T-helper 9 cell (primary cell): ENCODE measurements around the gene CNTN4.
"Not testable (repeated sequence)": the region's sequence is repeated elsewhere in the genome, so short reads cannot be mapped to it uniquely, and the experiment has no call there.

ENCODE experiments used
- DNase-seq: peaks from one replicate; pipeline ENCODE4 v3.0.0-alpha.2; 2020
- total RNA-seq, 2 donors: gene quantifications; one replicate each; lab custom pipeline; 2026; lab: John Stamatoyannopoulos, UW

The CNTN4 gene
- 0 to 0.07 reads per million in 2 donors for total RNA-seq

DNA sequence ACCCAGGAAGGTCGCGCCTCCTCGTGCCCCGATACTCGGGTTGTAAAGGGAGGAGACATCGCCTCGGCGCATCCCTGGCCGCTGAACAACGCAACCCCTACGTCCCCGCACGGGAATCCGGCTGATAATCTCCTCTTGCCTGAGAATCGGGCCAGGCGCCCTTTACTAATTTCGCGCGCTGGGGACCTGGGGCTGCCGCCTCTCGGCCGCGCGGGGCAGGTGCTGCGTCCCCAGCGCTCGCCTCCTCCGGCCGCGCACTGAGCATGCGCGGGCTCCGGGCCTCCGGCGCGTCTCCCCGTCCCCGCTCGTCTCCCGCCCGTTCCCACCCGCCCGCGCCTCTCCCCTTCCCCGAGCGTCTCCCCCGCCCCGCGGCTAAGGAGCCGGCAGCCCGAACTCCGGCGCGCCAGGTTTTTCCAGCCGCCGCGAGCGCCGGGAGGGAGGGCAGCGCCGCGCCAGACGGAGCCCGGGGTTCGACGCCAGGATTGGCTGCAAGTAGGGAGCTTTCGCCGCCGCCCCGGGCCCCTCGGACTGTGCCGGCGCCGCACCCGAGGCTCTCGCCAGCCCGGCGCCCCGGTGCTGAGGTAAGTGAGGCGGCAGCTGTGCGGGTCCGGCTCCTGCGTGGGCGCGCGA lies at the start of gene CNTN4:
Gene CNTN4 (plus strand): TSS at position 469 of the 630 bp plus-strand sequence.
- DNase-seq: no peak

DNA sequence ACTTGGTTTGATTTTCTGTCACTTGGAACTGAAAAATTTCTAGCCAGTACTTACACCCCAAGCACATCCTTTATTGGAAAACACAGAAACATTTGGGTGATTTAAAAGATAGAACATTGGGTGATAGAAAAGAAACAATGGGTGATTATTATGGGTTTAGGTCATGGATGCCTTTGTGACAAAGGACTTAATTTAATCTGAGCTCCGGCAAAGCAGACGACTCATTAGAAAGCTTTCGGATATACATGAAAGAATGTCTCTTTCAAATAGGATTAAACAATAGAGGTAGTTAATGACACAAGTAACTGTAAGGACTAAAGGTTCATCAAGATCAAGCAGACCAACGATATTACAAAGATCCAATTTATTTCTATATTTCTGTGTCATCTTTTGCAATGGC lies 37.3 kb upstream of the CNTN4 start:
- DNase-seq: no peak

DNA sequence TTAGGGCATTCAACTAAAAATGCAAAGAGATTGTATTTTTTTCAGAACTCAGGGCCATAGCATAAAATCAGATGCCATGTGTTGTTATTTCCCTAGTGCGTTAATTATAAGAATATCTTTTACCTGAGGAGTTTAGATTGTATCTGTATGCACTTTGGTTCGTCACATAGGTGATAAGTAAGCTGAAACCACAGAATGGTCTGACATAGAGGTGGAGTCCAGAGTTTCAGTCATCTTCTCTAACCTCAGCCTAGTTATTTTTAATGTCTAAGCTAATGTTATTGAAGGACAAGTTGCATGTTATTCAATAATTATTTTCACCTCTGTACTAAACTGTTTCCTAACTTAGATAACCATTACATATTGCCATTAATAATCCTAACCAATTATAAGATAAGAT lies 27.1 kb upstream of the CNTN4 start:
- DNase-seq: no peak

DNA sequence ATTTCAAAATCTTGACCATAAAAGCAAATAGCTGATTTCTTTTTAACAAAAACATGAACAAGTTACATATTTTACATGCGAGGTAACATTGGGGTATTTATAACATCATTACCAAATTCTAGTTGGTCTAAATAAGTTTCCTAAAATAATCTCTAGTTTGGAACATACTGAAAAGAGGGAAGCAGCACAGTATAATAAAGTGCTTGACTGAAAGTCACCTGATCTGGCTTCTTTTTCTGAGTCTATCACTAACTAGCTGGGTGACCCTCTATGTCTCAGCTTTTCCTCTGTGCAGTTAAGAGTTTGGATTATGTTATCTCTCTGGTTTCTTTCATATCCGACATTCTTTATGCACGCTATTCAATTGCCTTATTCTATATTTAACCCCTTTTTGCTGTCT lies 19.8 kb upstream of the CNTN4 start:
- DNase-seq: no peak

DNA sequence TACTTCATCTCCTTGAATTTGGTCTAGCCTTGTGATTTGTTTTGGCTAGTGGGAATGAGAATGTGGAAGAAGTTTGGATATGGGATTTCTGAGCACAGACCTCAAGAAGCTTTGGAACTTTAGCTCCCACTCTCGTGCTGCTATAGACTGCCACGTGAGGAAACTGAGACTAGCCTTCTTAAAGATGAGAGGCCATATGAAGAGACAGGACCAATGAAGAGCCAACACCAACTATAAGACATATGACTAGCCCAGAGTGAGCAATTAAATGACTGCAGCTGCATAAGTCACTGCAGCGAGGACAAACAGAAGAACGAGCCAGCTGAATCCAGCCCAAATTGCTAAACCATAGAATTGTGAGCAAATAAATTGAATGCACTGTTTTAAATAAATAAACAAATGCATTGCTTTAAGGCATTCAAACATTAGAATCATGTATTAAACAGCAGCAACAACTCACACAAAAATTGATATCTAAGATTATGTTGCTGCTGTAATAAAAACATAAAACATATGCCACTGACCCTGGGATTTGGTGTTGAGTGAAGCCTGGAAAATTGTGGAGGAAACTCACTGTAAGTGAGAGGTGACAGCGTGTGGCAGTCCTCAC lies 15.7 kb upstream of the CNTN4 start:
- no peak for DNase-seq

DNA sequence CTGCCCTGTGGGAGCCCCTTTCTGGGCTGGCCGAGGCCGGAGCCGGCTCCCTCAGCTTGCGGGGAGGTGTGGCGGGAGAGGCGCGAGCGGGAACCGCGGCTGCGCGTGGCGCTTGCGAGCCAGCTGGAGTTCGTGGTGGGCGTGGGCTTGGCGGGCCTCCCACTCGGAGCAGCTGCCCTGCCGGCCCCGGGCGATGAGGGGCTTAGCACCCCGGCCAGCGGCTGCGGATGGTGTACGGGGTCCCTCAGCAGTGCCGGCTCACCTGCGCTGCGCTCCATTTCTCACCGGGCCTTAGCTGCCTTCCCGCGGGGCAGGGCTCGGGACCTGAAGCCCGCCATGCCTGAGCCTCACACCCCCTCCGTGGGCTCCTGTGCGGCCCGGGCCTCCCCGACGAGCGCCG lies 15.1 kb upstream of the CNTN4 start:
- not testable (repeated sequence) for DNase-seq

DNA sequence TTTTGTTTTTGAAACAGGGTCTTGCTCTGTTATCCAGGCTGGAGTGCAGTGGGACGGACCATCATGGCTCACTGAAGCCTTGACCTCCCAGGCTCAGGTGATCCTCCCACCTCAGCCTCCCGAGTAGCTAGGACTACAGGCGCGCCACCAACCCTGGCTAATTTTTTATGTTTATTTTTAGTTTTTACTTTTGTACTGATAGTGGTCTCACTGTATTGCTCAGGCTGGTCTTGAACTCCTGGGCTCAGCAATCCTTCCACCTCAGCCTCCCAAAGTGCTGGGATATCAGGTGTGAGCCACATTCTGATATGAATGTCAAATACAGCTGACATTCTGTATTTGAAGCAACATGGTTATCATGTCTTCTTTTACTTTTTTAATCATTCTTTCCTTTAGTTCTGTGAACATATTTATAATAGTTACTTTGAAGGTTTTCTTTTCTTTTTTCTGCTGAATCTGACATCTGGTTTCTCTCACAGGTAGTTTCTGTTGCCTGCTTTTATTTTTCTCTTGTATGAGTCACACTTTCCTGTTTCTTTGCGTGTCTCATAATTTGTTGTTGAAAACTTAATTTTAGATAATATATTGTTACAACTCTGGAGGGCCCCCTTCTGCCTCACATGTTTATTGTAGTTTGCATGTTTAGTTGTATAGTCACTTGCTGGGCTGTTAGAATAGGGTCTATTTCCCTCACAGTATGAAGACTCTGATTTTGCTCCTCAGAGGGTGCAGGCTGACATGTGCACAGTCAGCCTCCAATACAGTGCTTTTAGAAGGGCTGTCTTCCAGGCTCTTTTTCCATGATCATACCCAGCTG lies 8.4 kb upstream of the CNTN4 start:
- no peak for DNase-seq

DNA sequence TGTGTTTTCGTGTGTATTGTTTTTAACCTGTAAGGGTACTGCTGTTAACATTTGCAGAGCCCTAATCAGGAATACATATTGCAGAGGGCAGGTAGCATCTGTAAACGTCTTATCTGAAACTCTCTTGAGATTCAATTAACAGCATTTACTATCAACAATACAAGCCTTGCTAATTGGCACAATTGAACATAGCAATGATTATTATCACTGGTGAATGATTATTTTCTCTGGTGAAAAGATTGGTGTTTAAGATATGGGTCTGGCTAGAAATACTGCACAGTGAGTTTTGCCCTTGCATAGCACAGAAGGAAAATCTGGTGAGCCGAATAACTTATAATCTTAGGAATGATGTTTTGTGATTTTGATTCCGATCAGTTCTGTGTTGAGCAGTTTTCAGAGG lies 5.9 kb upstream of the CNTN4 start:
- no peak for DNase-seq

DNA sequence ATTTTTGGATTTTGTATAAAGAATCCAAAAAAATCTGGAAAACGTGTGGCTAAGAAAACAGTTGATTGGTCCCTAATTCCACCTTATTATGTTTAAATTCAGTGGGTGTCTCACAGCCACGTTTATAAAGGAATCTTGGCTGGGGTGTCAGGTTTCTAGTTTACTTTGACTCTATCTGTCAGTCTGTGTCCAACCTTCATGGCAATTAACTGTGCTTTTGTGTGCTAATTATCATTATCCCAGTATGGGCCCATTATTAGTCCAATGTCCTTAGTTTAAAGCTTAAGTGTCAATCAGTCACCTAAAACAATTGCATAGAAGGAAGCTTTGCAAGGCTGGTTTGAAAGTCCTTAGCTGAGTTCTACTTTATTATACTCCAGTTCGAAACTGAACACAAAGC lies 3.7 kb upstream of the CNTN4 start:
- DNase-seq: no peak

DNA sequence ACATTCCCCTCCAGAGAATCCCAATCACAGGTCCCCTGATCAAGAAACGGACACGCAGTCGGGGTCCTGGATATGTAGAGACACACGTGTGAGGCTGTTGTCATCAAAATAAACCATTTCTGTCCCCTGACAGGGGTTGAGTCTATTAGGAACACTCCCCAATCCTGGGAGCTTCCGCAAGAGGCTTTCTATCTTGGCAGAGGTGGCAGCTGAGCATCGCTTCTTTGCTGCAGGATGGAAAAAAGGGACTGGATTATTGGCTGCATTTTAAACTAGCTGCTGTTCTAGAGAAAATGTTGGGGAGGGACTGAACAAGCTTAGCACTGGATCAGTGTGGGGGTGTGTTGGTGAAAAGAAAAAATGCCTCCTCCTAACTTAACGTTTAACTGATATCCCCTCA lies 2.5 kb upstream of the CNTN4 start:
- no peak for DNase-seq

DNA sequence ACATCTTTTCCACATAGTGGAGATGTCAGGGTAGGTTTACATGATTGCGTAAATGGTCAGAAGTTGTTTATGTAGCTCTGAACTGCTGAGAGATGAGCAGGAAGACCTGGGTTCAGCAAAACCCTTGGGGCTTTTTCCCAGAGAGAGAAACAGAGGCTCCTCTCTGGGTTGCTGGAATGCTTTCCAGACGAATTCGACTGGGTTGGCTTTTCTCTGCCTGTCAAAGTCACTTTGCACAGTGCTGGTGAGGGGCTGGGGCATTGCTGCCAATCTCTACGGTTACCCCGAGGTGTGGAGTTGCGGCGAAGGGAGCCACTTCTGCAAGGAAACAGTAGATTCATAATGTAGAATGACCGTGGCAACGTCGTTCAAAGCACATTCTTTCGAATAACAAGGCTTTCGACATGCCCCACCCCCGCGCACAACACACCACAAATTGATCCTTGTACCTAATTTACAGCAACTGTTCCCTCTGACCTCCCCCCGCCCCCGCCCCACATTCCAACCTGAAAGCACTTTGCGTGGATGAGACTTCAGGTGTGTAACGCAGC lies 950 bp upstream of the CNTN4 start:
- DNase-seq: no peak

DNA sequence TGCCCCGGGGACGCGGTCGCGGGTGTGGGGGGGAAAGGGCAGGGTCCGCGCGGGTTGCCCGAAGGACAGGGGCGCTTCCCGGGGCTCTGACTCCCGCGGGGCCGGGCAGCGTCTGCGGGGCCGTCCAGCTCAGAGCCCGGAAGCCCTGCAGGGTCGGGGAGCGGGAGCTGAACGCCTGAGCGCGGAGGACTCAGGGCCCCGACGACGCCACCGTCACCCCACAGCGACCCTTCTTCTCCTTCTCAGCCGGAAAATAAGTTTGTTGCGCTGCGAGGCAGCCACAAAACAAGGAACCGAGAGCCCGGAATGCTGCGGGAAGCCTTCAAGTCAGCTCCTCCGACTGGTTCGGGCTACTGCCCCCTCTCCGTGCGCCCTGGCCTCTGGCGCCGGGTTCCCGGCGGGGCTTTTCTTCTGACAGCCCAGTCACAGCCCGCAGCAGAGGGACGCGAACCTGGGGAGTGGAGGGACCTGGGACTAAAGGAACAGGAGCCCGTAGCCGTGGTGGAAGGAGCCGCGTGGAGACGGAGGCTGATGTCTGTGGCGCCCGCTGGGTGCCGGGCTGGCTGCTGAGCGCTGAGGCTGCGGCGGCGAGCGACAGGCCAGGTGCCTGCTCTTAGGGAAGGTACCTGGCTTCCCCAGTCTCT lies 484 bp downstream of the CNTN4 start:
- DNase-seq: no peak

DNA sequence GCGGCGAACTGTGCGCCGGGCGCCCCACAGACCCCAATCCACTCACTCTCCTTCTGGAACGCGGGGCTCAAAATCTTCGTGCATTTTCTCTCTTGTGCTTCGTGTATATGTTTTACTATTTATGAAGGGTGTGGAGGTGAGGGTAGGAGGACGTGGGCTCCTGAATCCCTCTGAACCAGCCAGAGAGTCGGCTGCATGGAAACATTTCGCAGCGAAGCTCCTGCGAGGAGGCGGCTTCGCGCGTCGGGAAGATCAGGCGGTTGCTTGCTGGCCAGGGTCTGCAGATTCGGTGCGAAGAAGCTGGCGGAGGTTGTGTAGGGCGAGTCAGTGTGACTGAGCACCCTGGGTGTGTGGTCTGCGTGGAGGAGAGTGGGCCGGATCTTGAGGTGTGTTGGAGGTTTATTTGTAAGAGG lies 1.1 kb downstream of the CNTN4 start:
- no peak for DNase-seq

DNA sequence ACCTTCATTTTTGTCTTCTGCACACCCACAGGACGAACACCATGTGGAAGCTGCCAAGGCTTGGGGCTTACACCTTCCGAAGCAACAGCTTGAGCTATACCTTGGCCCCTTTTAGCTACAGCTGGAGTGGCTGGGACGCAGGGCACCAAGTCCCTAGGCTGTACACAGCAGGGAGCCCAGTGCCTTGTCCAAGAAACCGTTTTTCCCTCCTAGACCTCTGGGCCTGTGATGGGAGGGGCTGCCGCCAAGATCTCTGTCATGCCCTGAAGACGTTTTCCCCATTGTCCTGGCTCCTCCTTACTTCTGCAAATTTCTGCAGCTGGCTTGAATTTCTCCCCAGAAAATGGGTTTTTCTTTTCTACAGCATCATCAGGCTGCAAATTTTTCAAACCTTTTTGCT lies 7.8 kb downstream of the CNTN4 start:
- DNase-seq: no peak

DNA sequence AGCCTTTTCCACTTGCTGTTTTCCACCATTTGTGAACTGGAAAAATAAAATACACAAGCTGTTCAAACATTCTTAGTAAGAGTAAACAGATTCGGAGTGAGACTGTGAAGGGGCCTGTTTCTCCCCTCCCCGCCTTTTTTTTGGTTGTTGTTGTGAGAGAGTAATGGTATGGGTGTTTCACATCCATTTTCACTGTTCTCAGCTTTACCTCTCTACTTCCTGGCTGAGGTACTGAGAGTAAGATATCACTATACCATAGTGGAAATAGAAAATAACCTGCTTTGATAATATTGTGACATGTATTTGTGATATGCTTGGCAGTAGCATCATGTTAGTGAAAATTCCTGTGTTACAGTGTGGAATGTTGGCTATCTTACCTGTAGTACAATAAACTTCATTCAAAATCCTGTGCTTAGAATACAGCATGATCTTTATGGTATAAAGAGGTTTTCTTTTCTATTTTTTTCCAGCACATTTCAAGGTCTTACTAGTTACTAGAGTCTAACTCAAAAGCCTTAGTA lies 12.0 kb downstream of the CNTN4 start:
- no peak for DNase-seq

DNA sequence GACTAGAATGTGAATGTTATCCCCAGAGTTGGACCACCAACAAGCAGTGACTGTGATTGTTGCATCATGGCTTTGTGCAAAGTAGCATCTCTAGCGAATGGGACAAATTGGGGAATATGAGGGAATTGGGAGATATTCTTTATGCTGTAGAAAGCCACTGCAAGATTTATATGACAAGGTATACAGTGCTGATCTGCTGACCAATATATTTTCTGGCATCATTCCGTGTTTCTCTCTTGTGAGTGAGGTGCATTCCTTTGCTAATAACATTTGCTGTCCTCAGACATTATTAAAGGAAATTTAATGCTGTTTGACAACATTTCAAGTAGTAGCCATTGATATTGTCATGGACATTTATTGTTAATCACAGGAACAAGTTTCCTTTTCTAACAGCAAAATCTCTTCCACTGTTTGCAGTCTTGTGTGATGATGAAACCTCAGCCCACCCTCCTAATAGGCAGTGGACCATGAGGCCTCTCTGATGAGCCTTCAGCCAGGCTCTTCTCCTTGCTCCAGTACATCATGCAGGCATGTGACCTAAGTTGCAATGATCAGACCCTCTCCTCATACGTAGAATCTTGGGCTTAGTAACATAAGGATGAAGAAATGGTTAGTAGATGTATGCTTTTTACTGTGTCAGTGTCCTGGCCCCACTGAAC lies 16.1 kb downstream of the CNTN4 start:
- DNase-seq: no peak

DNA sequence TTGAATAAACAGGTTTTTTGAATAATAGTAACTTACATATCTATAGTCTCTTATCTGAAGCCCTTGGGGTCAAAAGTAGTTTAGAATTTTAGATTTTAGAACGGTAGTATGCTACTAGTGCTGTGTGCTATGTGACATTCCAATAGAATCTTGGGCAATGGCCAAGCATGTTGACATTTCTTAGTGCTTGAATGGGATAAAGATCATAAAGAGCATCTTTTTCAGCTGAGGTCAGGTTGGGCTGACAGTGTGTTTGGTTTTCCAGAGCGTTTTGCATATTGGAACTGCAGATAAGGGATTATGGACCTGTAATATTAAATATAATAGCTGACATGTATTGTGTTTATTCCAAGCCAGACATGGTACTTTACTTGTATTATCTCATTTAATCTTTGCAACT lies 32.1 kb downstream of the CNTN4 start:
- DNase-seq: no peak

DNA sequence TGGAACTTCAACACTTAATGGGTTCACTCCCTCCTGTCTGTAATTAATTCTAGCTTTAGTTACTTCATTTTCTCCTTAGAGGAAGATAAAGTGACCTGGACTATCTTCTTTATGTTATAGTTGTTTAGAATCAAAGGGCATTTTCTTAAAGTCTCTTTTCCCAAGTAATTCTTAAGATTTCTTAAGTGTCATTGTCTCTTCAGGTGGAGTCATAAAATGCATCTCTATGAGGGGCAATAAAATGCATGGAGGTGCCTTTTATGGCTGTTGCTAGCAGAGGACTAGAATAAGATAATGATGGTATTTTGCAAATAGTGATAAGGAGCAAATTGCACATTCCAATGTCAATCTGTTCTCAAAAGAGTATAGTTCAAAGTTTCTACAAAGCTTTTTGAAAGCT lies 34.5 kb downstream of the CNTN4 start:
- no peak for DNase-seq

DNA sequence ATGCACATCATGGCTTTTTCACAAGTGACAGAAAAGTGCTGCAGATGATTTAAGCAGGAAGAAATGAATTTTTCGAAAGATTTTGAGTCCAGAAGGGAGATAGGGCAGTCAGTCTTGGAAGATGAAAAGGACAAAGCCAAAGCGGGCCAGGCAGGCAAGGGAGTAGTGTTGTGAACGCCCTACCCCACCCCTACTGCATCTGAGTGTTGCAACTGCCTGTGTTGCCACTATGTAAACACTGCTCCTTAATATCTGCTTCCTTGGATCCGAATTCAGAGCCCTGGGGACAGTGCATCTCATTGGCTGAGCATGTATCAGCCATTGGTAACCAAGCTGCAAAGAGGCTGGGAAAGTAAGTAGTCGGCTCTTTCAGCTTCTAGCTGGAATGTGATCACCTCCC lies 39.0 kb downstream of the CNTN4 start:
- no peak for DNase-seq

DNA sequence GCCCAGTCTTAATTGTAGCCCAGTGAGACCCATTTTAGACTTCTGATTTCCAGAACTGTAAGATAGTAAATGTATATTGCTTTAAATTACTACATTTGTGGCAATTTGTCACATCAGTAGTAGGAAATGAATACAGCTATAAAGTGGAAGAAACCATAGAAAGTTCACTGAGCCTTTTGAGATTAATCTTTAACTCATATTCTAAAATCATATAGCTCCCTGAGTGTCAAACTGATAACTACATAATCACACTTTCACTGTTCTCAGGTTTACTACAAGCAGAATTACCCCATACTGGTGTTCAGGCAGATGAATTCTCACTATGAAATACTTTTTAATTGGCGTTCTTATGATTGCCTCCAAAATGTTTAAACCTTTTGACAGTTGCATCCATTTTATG lies 42.8 kb downstream of the CNTN4 start:
- DNase-seq: no peak

DNA sequence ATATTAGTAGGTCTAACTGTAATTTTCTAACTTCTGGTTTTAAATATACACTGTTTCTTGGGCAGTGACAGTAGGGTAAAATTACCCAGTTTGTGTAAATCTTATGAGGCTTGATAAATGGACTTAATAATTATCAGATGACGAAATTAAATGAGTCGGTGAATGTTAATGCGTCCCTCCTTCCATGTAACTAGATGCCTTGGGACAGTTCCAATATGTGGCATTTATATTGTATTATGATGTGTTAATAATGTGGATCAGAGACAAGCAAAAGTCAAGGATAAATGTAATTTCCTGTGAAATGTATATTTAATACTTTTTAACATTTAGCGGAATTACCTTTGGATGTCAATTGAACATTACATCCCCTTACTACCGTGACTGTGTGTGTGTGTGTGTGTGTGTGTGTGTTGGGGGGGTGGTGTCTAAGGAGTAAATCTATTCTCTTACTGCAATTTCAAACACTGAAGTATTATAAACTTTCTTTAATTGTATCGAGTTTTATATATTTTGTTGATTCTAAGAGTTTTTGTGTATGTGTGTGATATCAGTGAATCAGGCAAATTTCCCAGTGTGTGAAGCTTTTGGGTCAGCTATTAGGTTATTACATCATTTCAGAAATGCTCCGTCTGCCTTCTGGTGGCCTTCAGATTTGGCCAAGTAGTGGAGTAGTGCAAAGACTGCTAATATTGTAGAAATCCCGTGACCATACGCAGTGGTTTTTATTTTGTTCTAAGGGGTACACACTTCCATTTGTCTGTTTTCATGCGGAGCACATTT lies 50.1 kb downstream of the CNTN4 start:
- DNase-seq: no peak

DNA sequence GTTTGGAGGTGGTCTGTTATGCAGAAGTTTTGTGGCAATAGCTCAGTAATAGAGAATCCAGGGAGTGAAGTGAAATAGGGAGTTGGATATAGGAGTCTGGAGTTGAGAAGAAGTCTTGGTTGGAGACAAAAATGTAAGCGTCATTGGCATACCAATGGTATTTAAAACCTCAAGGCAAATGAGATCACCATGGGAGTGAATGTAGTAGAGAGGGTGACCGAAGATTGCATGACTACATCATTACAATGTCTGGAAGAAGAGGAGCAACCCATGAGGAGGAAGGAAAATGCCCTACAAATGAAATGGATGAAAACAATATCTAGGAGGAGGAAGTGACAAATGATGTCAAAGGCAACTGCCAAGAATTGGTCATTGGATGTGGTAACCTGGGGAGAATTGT lies 54.4 kb downstream of the CNTN4 start:
- no peak for DNase-seq
